Skeletal muscle tissue (tissue), 4 donors: Measurements from ENCODE around the gene IL22. TPM values are rescaled to one million over a fixed set of nuclear protein-coding genes. Genes with fewer than 3 reads are reported as not detected.
A peak's percentile ranks its signal among the peaks of the same experiment; 100 is the strongest.

Source experiments
- H3K27ac ChIP-seq: one replicate; pipeline ENCODE4 v1.7.0; 2013; ENCODE audit warnings: mild to moderate bottlenecking, low read depth, low read length, inconsistent platforms
- H3K27me3 ChIP-seq, 3 donors: one replicate each; pipeline ENCODE4 v1.7.0; 2013; ENCODE audit warnings: low read length in 3 of 3; ENCODE audit not compliant: control insufficient read depth in 3 of 3, insufficient read depth in 3 of 3
- H3K36me3 ChIP-seq, 3 donors: one replicate each; pipeline ENCODE4 v1.7.0; 2013; ENCODE audit warnings: low read length in 3 of 3; ENCODE audit not compliant: control insufficient read depth in 3 of 3, insufficient read depth in 3 of 3
- H3K4me1 ChIP-seq, 3 donors: one replicate each; pipeline ENCODE4 v1.7.0; 2013; ENCODE audit warnings: low read length in 3 of 3, mild to moderate bottlenecking in 3 of 3; ENCODE audit not compliant: control insufficient read depth in 3 of 3, insufficient read depth in 3 of 3
- H3K4me3 ChIP-seq, 3 donors: one replicate each; pipeline ENCODE4 v1.7.0; 2013; ENCODE audit warnings: low read length in 3 of 3
- H3K9ac ChIP-seq, 3 donors: one replicate each; pipeline ENCODE4 v1.7.0; 2013; ENCODE audit warnings: low read length in 3 of 3, mild to moderate bottlenecking in 3 of 3, moderate library complexity in 2 of 3, low read depth in 1 of 3
- H3K9me3 ChIP-seq, 3 donors: one replicate each; pipeline ENCODE4 v1.7.0; 2013; ENCODE audit warnings: low read length in 3 of 3; ENCODE audit not compliant: control insufficient read depth in 3 of 3
- total RNA-seq: library from RNA; depleted of rRNA; stranded (reverse); fragments of >200 nt; gene quantifications from one replicate; pipeline ENCODE4 v1.2.3, GENCODE V29; 2014
- donor health status: Osteomylitis.

The IL22 gene
- total RNA-seq, 1 donor from 2014 or later: not detected

DNA sequence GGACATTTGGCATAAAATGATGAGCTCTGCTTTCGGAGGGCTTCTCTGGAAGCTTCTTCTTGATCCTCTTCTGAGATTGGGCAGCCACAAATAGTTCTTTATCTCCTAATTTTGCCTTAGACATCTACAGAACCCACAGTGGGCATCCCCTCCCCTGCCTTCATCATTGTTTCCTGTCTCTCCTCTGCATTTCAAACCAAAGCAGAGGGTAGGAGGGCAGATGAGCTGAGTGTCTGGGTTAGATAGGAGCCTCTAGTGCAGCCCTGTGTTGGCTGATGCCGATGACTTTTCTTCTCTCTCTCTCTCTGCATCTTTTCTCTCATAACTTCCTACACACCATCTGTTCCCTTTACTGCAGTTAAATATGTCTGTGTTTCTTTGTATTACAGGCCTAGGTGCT, 19.3 kb downstream of the IL22 start:
- Histone ChIP-seq H3K27me3 (no peaks in the 10 kb centered on the region), H3K9me3 (no peaks in the 10 kb centered on the region), H3K27ac (no peak overlapping the region), H3K36me3 (no peaks in the 10 kb centered on the region), H3K4me1 (peaks cover 10 to 17% (median 13%) of the 10 kb centered on the region in 3 donors), H3K4me3 (no peak overlapping the region), H3K9ac (no peak overlapping the region)

- no peak overlapping the region for H3K4me3 ChIP-seq
- H3K27me3 ChIP-seq: no peaks in the 10 kb centered on the region
- no peaks in the 10 kb centered on the region for H3K9me3 ChIP-seq
- H3K27ac ChIP-seq: no peak overlapping the region
- no peak overlapping the region for H3K9ac ChIP-seq
- no peaks in the 10 kb centered on the region for H3K36me3 ChIP-seq
- H3K4me1 ChIP-seq: peaks cover 10 to 17% (median 13%) of the 10 kb centered on the region in 3 donors
Observed at GRCh38 chr12:68233498-68233897, 19.9 kb downstream of the IL22 start.

GRCh38 chr12:68231691-68232090, 21.7 kb downstream of the IL22 start:
- no peak overlapping the region for H3K9ac ChIP-seq
- H3K4me1 ChIP-seq: peaks cover 0 to 5% (median 1%) of the 10 kb centered on the region in 3 donors
- no peaks in the 10 kb centered on the region for H3K27me3 ChIP-seq
- H3K27ac ChIP-seq: no peak overlapping the region
- no peak overlapping the region for H3K4me3 ChIP-seq
- H3K9me3 ChIP-seq: no peaks in the 10 kb centered on the region
- no peaks in the 10 kb centered on the region for H3K36me3 ChIP-seq

DNA sequence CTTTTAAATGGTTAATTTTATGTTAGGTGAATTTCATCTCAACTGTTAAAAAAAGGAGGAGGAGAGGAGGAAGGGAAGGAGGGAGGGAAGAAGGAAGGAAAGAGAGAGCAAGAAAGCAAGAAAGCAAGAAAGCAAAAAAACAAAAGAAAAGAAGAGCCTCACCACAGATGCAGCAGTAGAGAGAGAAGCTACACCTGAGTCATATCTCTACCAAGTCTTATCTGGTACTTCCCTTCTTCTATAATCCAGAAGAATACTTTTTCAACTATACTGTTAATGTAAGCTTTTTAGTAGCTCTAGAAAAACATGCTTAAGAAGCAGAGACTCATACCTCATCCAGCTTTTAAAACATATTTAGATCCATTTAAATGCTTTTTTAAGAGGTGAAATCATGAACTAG, 22.2 kb downstream of the IL22 start:
- H3K27ac ChIP-seq: no peak overlapping the region
- H3K36me3 ChIP-seq: no peaks in the 10 kb centered on the region

DNA sequence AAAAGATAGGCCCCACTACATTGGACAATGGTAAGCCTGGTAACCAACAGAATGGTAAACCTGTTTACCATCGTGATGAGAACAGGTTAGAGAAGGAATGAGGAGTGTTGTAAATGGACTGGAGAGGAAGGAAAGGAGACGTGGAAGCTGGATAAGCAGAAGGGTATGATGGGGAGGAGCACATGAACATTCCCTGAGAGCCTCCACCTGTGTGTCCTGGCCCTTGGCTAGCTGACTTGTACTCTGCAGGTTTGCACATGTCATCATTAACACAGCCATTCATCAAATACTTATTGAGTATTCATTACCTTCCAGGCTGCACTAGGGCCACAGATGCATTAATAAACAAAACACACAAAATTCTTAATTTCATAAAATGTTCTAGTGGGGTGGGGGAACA, 23.4 kb downstream of the IL22 start:
- Histone ChIP-seq H3K4me1 (no peaks in the 10 kb centered on the region), H3K4me3 (no peak overlapping the region), H3K9me3 (no peaks in the 10 kb centered on the region), H3K36me3 (no peaks in the 10 kb centered on the region), H3K27me3 (no peaks in the 10 kb centered on the region), H3K27ac (no peak overlapping the region), H3K9ac (no peak overlapping the region)

More for the DNA sequence above, 22.2 kb downstream of the IL22 start:
- Histone ChIP-seq H3K27me3 (no peaks in the 10 kb centered on the region), H3K4me3 (no peak overlapping the region), H3K9me3 (no peaks in the 10 kb centered on the region), H3K4me1 (peaks cover 0 to under 1% (median 0%) of the 10 kb centered on the region in 3 donors), H3K9ac (no peak overlapping the region)

DNA sequence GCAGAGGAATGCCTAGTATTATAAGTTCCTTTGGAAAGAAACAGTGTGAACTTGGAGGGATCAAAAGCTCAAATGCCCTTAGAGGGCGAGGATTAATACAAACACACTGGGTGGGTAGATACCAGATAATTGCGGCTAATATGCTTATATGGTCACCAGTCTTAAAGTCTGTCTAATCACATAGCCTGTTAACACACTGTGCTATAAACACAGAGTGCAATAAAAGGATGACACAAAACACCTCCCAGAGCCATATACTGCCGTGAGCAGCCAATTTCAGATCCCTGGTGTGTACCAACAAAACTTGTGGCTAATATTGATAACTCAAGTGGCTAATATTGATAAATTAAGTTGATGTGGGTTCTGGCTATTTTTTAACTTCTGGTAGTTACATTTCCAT, 26.0 kb downstream of the IL22 start:
- no peaks in the 10 kb centered on the region for H3K36me3 ChIP-seq
- no peak overlapping the region for H3K27ac ChIP-seq
- no peaks in the 10 kb centered on the region for H3K9me3 ChIP-seq
- no peak overlapping the region for H3K4me3 ChIP-seq
- peaks cover 0 to 2% (median 0%) of the 10 kb centered on the region in 3 donors for H3K4me1 ChIP-seq
- H3K9ac ChIP-seq: no peak overlapping the region
- H3K27me3 ChIP-seq: no peaks in the 10 kb centered on the region

- no peaks in the 10 kb centered on the region for H3K27me3 ChIP-seq
- no peak within 1 kb of the TSS for H3K27ac ChIP-seq
- H3K4me1 ChIP-seq: peaks cover 0 to 2% (median 0%) of the 10 kb centered on the region in 3 donors
- H3K9ac ChIP-seq: no peak within 1 kb of the TSS
- H3K36me3 ChIP-seq: no peaks in the 10 kb centered on the region
- no peaks in the 10 kb centered on the region for H3K9me3 ChIP-seq
- no peak within 1 kb of the TSS for H3K4me3 ChIP-seq
Observed at GRCh38 chr12:68225576-68226476, 27.6 kb downstream of the IL22 start, which contains the start of gene IL26. TSS of gene IL26 (minus strand) at chr12:68225810. CDS start at chr12:68225756, 54 bp downstream.

GRCh38 chr12:68224613-68225285, 28.7 kb downstream of the IL22 start:
- no peak overlapping the region for H3K9ac ChIP-seq
- peaks cover 0 to 2% (median 0%) of the 10 kb centered on the region in 3 donors for H3K4me1 ChIP-seq
- H3K9me3 ChIP-seq: no peaks in the 10 kb centered on the region
- H3K27me3 ChIP-seq: no peaks in the 10 kb centered on the region
- no peak overlapping the region for H3K4me3 ChIP-seq
- H3K36me3 ChIP-seq: no peaks in the 10 kb centered on the region
- no peak overlapping the region for H3K27ac ChIP-seq

GRCh38 chr12:68223067-68223747, 30.2 kb downstream of the IL22 start:
- peaks cover 0 to 2% (median 0%) of the 10 kb centered on the region in 3 donors for H3K4me1 ChIP-seq
- no peaks in the 10 kb centered on the region for H3K9me3 ChIP-seq
- no peaks in the 10 kb centered on the region for H3K36me3 ChIP-seq
- H3K27me3 ChIP-seq: no peaks in the 10 kb centered on the region
- H3K9ac ChIP-seq: peak overlapping the region in 1 of 3 donors; percentile 33
- peak overlapping the region in 2 of 3 donors; percentile 49 to 53 for H3K4me3 ChIP-seq
- no peak overlapping the region for H3K27ac ChIP-seq
